Kidney epithelial cell (primary cell): ENCODE results near the gene MEIKIN. TPM values are rescaled to one million over a fixed set of nuclear protein-coding genes. Genes with fewer than 3 reads are reported as not detected.
"Not testable (repeated sequence)": the region's sequence is repeated elsewhere in the genome, so short reads cannot be mapped to it uniquely, and the experiment has no call there.

Experiments
- DNase-seq: peaks from one replicate; pipeline ENCODE4 v3.0.0-alpha.2; 2010; ENCODE audit warnings: low read depth
- H3K27me3 ChIP-seq: 2 replicates; pipeline ENCODE4 v1.6.0; 2011; ENCODE audit warnings: low read length; ENCODE audit not compliant: control insufficient read depth, insufficient read depth
- H3K36me3 ChIP-seq: 2 replicates; pipeline ENCODE4 v1.5.1; 2011; ENCODE audit warnings: low read length; ENCODE audit not compliant: control insufficient read depth, insufficient read depth
- H3K4me3 ChIP-seq: 2 replicates; pipeline ENCODE4 v1.5.1; 2011; ENCODE audit warnings: low read depth, mild to moderate bottlenecking, control low read depth, low read length
- total RNA-seq: library from RNA; depleted of rRNA; stranded (reverse); fragments of >200 nt; gene quantifications from 2 replicates; pipeline ENCODE4 v1.2.3, GENCODE V29; 2015
- TF ChIP-seq, protein P1 (sequence below): IDR thresholded peaks from 2 replicates; pipeline ENCODE4 v1.5.1; 2011; ENCODE audit warnings: mild to moderate bottlenecking, moderate library complexity, low read length, control low read depth, inconsistent platforms; ENCODE audit not compliant: insufficient read depth, poor library complexity, severe bottlenecking

MEIKIN gene
- total RNA-seq, 1 donor from 2014 or later, result not detected

DNA sequence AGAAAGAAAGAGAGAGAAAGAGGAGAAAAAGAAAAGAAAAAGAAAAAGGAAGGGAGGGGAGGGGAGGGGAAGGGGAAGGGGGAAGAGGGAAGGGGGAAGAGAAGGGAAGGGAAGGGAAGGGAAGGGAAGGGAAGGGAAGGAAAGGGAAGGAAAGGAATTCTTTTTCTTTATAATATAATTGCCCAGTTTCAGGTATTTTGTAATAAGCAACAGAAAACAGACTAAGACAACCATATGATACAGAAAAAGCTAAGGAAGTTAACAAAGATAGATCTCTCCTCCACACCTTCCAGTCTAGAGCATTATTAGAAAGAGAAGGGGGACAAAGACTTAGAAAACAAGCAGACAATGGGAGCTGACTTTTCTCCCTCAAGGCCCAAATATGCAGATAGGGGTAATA lies 31.0 kb downstream of the MEIKIN start:
- no peaks in the 10 kb centered on the region for H3K36me3 ChIP-seq
- no peak overlapping the region for H3K4me3 ChIP-seq
- TF ChIP-seq, protein P1, sequence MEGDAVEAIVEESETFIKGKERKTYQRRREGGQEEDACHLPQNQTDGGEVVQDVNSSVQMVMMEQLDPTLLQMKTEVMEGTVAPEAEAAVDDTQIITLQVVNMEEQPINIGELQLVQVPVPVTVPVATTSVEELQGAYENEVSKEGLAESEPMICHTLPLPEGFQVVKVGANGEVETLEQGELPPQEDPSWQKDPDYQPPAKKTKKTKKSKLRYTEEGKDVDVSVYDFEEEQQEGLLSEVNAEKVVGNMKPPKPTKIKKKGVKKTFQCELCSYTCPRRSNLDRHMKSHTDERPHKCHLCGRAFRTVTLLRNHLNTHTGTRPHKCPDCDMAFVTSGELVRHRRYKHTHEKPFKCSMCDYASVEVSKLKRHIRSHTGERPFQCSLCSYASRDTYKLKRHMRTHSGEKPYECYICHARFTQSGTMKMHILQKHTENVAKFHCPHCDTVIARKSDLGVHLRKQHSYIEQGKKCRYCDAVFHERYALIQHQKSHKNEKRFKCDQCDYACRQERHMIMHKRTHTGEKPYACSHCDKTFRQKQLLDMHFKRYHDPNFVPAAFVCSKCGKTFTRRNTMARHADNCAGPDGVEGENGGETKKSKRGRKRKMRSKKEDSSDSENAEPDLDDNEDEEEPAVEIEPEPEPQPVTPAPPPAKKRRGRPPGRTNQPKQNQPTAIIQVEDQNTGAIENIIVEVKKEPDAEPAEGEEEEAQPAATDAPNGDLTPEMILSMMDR, result no peak
- no peak for DNase-seq
- H3K27me3 ChIP-seq, result no peaks in the 10 kb centered on the region

DNA sequence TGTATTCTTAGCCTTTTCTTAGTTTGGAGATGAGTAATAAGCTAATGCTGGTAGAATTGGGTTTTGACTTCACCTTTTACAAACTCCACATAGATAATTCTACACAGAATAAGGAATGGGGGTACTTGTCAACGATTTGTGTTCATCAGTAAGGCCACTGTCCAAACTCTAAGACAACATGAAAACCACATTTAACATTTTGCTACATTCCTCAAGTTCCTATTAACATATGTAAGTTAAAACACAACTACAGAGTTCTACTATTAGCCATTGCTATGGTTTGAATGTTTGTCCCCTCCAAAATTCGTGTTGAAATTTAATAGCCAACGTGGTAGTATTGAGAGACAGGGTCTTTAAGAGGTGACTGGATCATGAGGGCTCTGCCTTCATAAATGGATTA lies 31.9 kb downstream of the MEIKIN start:
- Histone ChIP-seq H3K4me3 (no peak overlapping the region), H3K36me3 (no peaks in the 10 kb centered on the region), H3K27me3 (no peaks in the 10 kb centered on the region)
- TF ChIP-seq, protein P1, result no peak
- DNase-seq, result no peak

DNA sequence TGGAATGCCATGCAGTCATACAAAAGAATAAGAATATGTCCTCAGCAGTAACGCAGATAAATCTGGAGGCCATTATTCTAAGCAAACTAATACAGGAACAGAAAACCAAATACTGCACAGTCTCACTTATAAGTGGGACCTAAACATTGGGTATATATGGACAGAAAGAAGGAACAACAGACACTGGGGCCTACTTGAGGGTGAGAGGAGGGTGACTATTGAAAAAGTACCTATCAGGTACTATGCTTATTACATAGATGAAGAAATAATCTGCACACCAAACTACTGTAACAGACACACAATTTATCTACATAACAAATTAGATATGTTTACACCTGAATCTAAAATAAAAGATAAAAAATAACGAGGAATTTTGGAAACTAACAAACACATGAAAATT lies 38.8 kb downstream of the MEIKIN start:
- DNase-seq, result no peak
- no peaks in the 10 kb centered on the region for H3K36me3 ChIP-seq
- H3K27me3 ChIP-seq, result no peaks in the 10 kb centered on the region
- H3K4me3 ChIP-seq, result no peak overlapping the region
- TF ChIP-seq, protein P1, result no peak

DNA sequence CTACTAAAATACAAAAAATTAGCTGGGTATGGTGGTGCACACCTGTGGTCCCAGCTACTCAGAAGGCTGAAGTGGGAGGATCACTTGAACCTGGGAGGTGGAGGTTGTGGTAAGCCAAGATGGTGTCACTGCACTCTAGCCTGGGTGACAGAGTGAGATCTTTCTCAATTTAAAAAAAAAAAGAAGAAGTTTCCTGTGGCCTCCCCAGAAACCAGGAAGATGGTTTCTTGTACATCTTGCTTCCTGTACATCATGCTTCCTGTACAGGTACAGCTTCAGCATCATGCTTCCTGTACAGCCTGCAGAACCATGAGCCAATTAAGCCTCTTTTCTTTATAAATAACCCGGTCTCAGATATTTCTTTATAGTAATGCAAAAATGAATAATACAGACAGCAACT lies 43.2 kb downstream of the MEIKIN start:
- not testable (repeated sequence) for H3K4me3 ChIP-seq, DNase-seq, H3K36me3 ChIP-seq, H3K27me3 ChIP-seq

DNA sequence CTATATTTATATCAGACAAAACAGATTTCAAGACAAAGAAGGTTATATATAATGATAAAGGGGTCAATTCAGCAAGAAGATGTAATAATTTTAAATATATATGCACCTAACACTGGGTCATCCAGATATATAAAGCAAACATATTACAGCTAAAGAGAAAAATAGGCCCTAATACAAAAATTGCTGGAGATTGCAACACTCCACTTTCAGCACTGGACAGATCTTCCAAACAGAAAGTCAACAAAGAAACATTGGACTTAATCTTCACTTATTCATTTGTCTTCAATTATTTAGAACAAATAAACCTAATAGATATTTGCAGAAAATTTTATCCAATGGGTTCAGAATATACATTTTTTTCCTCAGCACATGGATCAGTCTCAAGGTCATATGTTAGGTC lies 45.8 kb downstream of the MEIKIN start:
- Histone ChIP-seq H3K27me3 (no peaks in the 10 kb centered on the region), H3K4me3 (no peak overlapping the region), H3K36me3 (no peaks in the 10 kb centered on the region)
- TF ChIP-seq, protein P1, result no peak
- no peak for DNase-seq

- TF ChIP-seq, protein P1, result no peak
- no peak overlapping the region for H3K4me3 ChIP-seq
- H3K27me3 ChIP-seq, result no peaks in the 10 kb centered on the region
- no peak for DNase-seq
- no peaks in the 10 kb centered on the region for H3K36me3 ChIP-seq
Observed at GRCh38 chr5:131883984-131884383, 61.5 kb downstream of the MEIKIN start.

GRCh38 chr5:131879705-131880104 lies 65.8 kb downstream of the MEIKIN start:
- no peak for DNase-seq
- no peak overlapping the region for H3K4me3 ChIP-seq
- H3K36me3 ChIP-seq, result no peaks in the 10 kb centered on the region
- TF ChIP-seq, protein P1, result no peak
- H3K27me3 ChIP-seq, result no peaks in the 10 kb centered on the region
